ENCODE data around the gene SLCO3A1.

The SLCO3A1 gene

DNA sequence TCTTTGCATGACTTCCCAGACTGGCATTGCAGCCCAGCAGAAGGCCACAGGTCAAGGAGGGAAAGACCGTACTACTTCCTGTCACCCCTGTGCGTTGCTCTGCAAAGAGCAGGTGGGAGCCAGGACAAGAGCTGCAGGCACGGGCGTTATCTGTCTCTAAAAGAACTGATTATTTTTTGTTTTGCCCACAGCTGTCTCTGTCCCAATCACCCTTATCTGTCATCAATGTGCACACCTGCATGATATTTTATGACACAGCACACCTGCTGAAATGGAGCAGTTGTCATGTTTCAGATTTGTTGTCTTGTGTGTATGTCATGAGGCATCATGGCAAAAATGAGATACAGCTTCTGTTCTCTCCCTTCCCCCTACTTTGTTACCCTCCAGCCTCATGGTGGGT lies 58.8 kb downstream of the SLCO3A1 start:
- no peak for DNase-seq (ENCODE audit: low read depth)

DNA sequence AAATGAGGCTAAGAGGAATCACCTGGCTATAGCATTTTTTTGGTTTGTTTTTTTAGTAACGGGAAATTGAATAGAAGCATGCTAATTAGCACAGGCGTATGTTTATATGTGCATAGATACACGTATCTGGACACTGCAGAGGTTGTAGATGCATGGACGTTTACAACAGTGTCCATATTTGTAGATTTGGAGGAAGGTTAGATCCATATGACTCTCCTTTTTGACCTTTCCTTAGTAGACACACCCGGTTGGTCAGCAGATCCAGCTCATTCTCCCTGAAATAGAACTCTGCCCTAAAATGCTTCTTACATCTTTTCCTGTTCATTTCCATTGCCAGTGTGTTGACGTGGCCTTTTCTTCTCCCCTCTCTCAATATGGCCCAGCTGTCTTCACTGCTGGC lies 60.1 kb downstream of the SLCO3A1 start:
- DNase-seq (ENCODE audit: low read depth) = no peak

GRCh38 chr15:91915576-91915975 lies 62.1 kb downstream of the SLCO3A1 start:
- no peak for DNase-seq (ENCODE audit: low read depth)

GRCh38 chr15:91916051-91916450 lies 62.5 kb downstream of the SLCO3A1 start:
- no peak for DNase-seq (ENCODE audit: low read depth)

DNA sequence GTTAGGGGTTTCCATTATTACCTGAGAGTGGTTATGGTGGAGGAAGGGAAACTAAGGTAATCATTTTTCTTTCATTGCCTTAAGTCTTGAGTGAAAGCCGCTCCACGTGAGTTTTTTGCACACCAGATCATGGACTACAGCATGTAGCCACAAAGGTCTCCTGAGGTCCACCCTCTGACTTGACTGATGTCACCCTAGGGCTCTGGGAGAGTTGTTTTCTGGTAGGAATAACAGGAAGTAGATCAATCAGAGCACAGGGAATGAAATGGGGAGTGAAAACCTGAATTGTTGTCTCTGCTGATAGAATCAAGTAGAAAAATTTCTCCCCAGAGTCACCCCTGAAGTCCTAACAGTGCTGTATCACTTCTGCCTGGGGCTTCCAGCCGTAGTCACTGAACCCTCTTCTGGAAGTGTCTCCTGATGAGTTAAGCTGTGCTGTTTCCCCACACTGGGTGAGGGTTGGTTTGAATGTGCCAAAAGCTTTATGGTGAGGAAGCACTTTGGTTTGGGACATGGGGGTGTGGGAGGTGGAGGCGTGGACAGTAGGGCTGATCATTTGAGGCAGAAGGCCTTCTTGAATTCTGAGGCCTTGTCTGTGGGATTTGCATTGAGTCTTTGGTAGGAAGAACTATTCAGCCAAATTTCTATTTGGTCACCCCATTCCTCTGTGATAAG lies 64.3 kb downstream of the SLCO3A1 start:
- DNase-seq (ENCODE audit: low read depth) = no peak

DNA sequence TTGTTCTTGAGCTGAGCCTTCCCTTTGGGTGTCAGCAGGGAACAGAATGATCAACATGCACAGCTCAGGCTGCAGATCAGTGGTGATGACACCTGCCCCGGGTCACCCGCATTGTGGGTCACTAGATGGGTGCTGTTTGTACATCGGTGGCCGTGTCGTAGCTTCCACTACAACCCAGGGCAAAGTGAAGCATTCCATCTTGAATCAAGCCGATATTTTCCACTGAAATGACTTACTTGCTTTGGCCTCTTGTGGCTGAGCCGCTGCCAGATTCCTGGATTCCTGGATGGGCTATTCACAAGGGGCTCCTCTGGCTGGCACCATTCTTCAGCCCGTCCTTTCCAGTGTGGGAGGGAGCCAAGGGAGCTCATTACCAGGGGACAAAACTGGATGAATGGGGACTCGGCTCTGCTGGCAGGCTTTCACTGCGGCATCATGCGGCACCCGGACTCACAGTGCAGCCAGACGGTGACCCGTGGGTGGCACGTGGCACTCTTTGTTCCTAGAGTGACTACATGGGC lies 65.6 kb downstream of the SLCO3A1 start:
- no peak for DNase-seq (ENCODE audit: low read depth)

DNA sequence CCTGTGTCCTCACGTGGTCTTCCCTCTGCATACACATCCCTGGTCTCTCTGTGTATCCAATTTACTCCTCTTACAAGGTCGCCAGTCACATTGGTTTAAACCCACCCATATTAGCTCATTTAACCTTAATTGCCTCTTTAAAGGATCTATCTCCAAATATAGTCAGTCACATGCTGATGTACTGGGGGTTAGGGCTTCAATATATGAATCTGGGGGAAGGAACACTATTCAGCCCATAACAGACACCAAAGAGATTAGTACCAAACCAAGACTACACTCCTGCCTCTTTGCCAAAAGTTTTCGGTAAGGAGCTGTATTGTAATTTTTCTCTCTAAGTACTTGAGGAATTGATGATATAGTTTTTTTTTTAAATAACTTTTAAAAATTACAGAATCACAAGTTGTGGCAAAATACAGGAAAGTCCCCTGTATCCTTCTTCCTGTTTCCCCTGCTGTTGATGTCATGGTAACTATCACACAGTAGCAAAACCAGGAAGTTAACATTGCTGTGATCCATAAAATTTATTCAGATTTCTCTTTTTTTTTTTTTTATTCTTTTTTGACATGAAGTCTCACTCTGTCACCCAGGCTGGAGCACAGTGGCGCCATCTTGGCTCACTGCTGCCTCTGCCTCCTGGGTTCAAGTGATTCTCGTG lies 67.8 kb downstream of the SLCO3A1 start:
- DNase-seq (ENCODE audit: low read depth) = no peak

DNA sequence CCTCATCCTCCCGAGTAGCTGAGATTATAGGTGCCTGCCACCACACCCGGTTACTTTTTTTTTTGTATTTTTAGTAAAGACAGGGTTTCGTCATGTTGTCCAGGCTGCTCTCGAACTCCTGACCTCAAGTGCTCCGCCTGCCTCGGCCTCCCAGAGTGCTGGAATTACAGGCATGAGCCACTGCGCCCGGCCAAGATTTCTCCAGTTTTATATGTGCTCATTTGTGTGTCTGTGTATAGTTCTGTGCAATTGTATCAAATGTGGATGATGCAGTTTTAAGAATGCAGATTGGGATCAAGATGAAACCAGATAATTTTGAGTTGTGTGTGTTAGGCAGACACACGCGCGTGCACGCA lies 68.3 kb downstream of the SLCO3A1 start:
- no peak for DNase-seq (ENCODE audit: low read depth)

DNA sequence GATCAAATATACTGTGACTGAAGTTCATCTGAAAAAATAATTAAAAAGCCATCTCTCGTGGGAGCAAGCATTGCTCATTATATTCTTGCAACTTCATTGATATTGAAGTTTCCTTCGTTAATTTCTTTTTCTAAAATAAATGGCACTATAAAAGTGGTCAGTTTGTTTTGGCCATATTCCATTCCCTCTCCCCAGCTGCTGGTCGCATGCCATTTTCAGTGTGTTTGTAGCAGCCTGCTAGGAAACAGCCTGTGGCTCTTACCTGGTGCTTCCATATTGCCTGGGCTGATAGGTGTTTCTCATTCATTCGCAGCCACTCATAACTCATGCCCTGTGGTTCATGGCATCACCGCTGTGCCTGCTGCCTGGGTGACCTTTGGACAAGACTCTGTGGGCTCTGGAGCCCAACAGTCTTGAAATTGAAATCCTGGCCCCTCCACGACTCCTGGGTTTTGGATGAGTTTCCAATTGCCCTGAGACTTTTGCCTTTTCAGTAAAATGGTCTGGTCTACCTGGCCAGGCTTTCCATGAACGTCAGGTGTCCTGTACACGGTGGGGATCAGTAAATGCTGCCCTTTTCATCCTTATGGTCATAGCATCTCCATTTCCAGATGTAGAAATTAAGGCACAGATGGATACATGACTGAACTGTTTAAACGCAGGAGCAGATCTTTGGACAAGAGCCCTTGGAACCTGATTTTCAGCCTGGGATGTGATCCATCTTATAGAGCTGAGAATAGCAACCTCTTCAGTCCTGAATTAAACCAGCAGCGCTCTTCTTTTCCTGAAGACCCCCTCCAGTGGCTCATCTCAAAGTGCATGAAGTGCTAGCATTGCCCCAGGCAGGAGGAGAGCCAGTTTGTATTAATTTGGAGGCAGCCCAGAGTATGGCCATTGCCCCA lies 69.4 kb downstream of the SLCO3A1 start:
- no peak for DNase-seq (ENCODE audit: low read depth)

DNA sequence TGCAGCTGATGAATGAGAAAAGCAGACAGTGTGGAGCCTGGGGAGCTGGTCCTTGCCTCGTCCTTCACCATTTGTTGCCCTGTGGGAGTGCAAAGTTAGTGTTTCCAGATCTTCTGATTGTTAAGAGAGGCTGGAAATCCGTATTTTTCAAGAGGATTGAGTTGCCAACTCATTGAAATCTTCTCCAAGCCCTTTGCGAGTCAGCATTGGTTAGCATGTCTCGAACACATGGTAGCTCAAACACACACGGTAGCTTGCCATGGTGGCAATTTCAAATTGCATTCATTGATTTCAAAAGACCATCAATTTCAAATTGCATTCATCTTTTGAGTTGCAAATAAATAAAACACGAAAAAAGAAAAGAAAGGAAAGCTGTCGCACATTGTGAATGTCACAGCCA lies 70.7 kb downstream of the SLCO3A1 start:
- no peak for DNase-seq (ENCODE audit: low read depth)

GRCh38 chr15:91924837-91925495 lies 71.5 kb downstream of the SLCO3A1 start:
- no peak for DNase-seq (ENCODE audit: low read depth)

GRCh38 chr15:91925794-91926193 lies 72.3 kb downstream of the SLCO3A1 start:
- no peak for DNase-seq (ENCODE audit: low read depth)

GRCh38 chr15:91926908-91927270 lies 73.4 kb downstream of the SLCO3A1 start:
- no peak for DNase-seq (ENCODE audit: low read depth)

- no peak for DNase-seq (ENCODE audit: low read depth)
Measured at GRCh38 chr15:91927585-91927984, 74.1 kb downstream of the SLCO3A1 start.

DNA sequence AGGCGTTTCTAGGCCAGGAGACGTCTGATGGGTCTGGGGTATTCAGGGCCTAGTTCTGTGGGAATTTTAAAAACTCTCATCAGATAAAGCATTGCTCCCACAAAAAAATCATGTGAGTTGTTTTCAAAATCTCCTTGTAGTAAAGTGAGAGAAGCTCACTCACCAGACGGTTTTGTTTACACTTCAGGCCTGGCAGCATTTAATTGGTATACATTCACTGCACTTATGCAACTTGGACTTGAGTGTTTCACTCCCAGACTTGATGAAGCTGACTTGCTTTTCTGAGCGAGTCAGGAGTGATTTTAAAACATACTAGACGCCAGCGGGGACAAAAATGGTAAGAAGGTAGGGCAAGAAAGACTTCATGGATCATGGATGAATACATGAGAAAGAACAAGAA lies 75.2 kb downstream of the SLCO3A1 start:
- no peak for DNase-seq (ENCODE audit: low read depth)

- no peak for DNase-seq (ENCODE audit: low read depth)
Measured at GRCh38 chr15:91929509-91929908, 76.0 kb downstream of the SLCO3A1 start.

DNA sequence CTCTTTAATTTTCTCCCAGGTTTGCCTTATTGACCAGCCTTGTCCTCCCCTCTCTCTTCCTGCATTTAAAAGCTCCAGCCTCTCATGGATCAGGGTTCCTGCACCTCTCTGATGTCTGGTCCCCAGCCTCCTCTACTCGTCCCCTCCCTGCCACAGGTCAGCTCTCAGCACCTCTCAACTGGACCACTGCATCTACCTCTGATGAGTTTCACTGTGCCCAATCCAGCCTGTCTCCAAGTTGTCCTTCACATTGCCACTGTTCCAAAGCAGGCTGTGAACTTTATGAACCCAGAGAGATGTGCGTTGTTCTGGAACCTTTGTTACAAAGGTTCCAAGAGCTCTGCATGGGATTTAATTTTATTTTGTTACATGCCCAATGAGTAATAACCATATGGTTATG lies 76.6 kb downstream of the SLCO3A1 start:
- DNase-seq (ENCODE audit: low read depth) = no peak

DNA sequence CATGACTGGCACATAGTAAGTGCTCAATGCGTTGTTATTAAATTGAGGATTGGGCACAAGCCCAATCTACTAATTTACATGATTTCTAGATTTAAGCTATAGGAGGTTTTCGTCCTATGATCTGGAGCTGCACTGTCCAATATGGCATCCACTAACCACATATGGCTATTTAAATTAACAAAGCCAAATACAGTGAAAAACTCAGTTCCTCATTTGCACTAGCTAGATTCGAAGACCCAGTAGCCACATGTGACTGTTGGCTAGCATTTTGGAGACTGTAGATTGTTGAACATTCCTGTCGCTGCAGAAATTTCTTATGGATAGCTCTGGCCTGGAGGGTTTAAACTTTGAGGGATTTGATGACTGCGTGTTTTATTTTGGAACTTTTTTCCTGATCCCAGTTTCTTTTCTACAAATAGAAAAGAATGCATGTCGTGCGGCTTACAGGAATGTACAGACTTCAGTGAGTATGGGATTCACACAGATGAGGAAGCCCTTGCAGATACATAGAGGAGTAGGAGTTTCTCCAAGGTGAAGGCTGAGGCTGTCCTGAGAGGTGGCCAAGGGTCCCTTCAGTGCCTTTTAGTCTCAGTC lies 82.8 kb downstream of the SLCO3A1 start:
- no peak for DNase-seq (ENCODE audit: low read depth)

DNA sequence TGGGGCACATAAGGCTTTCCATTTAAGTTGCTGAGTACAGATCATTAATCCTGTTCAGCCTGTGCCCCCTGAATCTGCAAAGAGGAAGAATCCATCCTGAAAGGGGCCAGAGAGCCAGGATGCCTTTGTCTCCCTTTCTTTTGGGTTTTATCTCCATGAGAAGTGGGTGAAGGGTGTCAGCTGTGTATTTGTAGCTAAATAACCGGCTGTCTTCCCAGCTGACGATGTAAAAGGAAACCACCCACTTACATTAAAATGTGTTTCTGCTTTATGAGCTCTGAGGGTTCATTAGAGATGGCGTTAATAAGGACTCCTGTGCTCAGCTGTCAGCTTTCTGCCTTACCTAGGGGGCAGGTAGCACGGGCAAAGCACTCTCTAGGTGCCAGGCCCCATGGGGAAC lies 83.4 kb downstream of the SLCO3A1 start:
- no peak for DNase-seq (ENCODE audit: low read depth)

- no peak for DNase-seq (ENCODE audit: low read depth)
Measured at GRCh38 chr15:91938136-91938535, 84.6 kb downstream of the SLCO3A1 start.

GRCh38 chr15:91939403-91939831 lies 85.9 kb downstream of the SLCO3A1 start:
- no peak for DNase-seq (ENCODE audit: low read depth)
